H1 (cell line): ENCODE measurements around the gene C2orf74. TPM values are rescaled to one million over a fixed set of nuclear protein-coding genes. Genes with fewer than 3 reads are reported as not detected.

ENCODE experiments used
- CTCF ChIA-PET: fragments of 300-600 bp; sonication (Branson Sonifier 250); formaldehyde crosslinking; loops from one replicate; lab custom pipeline; 2021; ENCODE audit not compliant: partially characterized antibody; lab: Charles Lee
- POLR2A ChIA-PET: fragments of 300-600 bp; sonication (Branson Sonifier 250); formaldehyde crosslinking; loops from one replicate; lab custom pipeline; 2021; ENCODE audit warnings: inconsistent platforms; ENCODE audit not compliant: partially characterized antibody; lab: Charles Lee
- DNase-seq, 2 experiments: peaks; one replicate each; pipeline versions ENCODE4 v3.0.0 to v3.0.0-alpha.2; 2010 to 2022; ENCODE audit warnings: low spot score in 2 of 2, low read depth in 1 of 2, mixed read lengths in 1 of 2
- FAIRE-seq: peaks from 2 replicates; lab custom pipeline; 2011; peaks lifted over from hg19 to GRCh38; lab: Jason Lieb, UNC
- H2AFZ ChIP-seq: 2 replicates; pipeline ENCODE4 v1.8.1; 2012; ENCODE audit warnings: low read length, inconsistent platforms
- H2AK5ac ChIP-seq: 2 replicates; pipeline ENCODE4 v1.6.1; 2013; ENCODE audit warnings: low read depth, low read length
- H2BK120ac ChIP-seq: replicated peaks from 2 replicates; pipeline ENCODE3; 2013; ENCODE audit warnings: low read depth, low read length, inconsistent platforms
- H2BK12ac ChIP-seq: 2 replicates; pipeline ENCODE4 v1.6.1; 2013; ENCODE audit warnings: low read depth, low read length
- H2BK15ac ChIP-seq: 2 replicates; pipeline ENCODE4 v1.6.1; 2013; ENCODE audit warnings: low read length
- H2BK20ac ChIP-seq: 2 replicates; pipeline ENCODE4 v1.6.1; 2013; ENCODE audit warnings: low read length
- H2BK5ac ChIP-seq: 2 replicates; pipeline ENCODE4 v1.6.1; 2013; ENCODE audit warnings: low read depth, low read length
- H3K14ac ChIP-seq: 2 replicates; pipeline ENCODE4 v1.6.1; 2013; ENCODE audit warnings: inconsistent platforms; ENCODE audit not compliant: insufficient read length
- H3K18ac ChIP-seq: 2 replicates; pipeline ENCODE4 v1.6.1; 2013; ENCODE audit warnings: low read length; ENCODE audit errors: extremely low read depth
- H3K23ac ChIP-seq: 2 replicates; pipeline ENCODE4 v1.6.1; 2013; ENCODE audit warnings: inconsistent platforms; ENCODE audit not compliant: insufficient read length
- H3K23me2 ChIP-seq: 2 replicates; pipeline ENCODE4 v1.6.1; 2013; ENCODE audit warnings: low read depth, low read length
- H3K27ac ChIP-seq: 2 replicates; pipeline ENCODE4 v1.6.1; 2011; ENCODE audit warnings: low read depth, low read length, inconsistent platforms
- H3K27me3 ChIP-seq, 4 experiments: replicated peaks in 1 of 4; 1 replicate in 1 of 4; 2 replicates in 3 of 4; pipeline versions ENCODE4 v1.6.1 to v1.8.1; 2011 to 2013; ENCODE audit warnings: low read length in 3 of 4, mild to moderate bottlenecking in 3 of 4, inconsistent platforms in 2 of 4, mixed read lengths in 2 of 4, moderate library complexity in 1 of 4; ENCODE audit not compliant: control insufficient read depth in 3 of 4, insufficient read depth in 3 of 4; ENCODE audit errors: extremely low read depth in 1 of 4
- H3K36me3 ChIP-seq, 4 experiments: 2 replicates each; pipeline versions ENCODE4 v1.6.1 to v1.8.1; 2011 to 2013; ENCODE audit warnings: mild to moderate bottlenecking in 4 of 4, low read length in 3 of 4, moderate library complexity in 2 of 4, control low read depth in 1 of 4, inconsistent platforms in 1 of 4; ENCODE audit not compliant: insufficient read depth in 4 of 4, control insufficient read depth in 2 of 4
- H3K4ac ChIP-seq: replicated peaks from 2 replicates; pipeline ENCODE3; 2013; ENCODE audit warnings: low read length, low read depth, mixed read lengths, inconsistent platforms; ENCODE audit not compliant: insufficient read length
- H3K4me1 ChIP-seq, 4 experiments: replicated peaks in 1 of 4; 1 replicate in 1 of 4; 2 replicates in 3 of 4; pipeline versions ENCODE4 v1.6.1 to v1.8.1; 2011 to 2013; ENCODE audit warnings: low read length in 3 of 4, inconsistent platforms in 2 of 4, mixed read lengths in 1 of 4; ENCODE audit not compliant: insufficient read depth in 4 of 4, control insufficient read depth in 3 of 4
- H3K4me2 ChIP-seq, 2 experiments: 2 replicates each; pipeline versions ENCODE4 v1.6.1 to v1.8.1; 2011 to 2013; ENCODE audit warnings: low read depth in 2 of 2, low read length in 2 of 2, control low read depth in 1 of 2, inconsistent platforms in 1 of 2, mild to moderate bottlenecking in 1 of 2; ENCODE audit not compliant: insufficient read depth in 1 of 2
- H3K4me3 ChIP-seq, 4 experiments: fragments of 200-600, 300-600 bp in 1 of 4; sonication (generic), shearing (Covaris generic), sonication (Bioruptor Twin) in 1 of 4; 2 replicates each; pipeline versions ENCODE4 v1.5.1 to v1.8.1; 2011 to 2016; ENCODE audit warnings: low read length in 4 of 4, low read depth in 3 of 4, control low read depth in 2 of 4, inconsistent platforms in 2 of 4, mild to moderate bottlenecking in 2 of 4, mixed read lengths in 1 of 4, moderate library complexity in 1 of 4; ENCODE audit not compliant: insufficient read depth in 2 of 4; ENCODE audit errors: extremely low read depth in 1 of 4
- H3K56ac ChIP-seq: replicated peaks from 2 replicates; pipeline ENCODE3; 2013; ENCODE audit warnings: low read depth, mild to moderate bottlenecking, mixed read lengths, low read length, inconsistent platforms; ENCODE audit not compliant: insufficient read length
- H3K79me1 ChIP-seq: 2 replicates; pipeline ENCODE4 v1.6.1; 2013; ENCODE audit warnings: low read depth, low read length, control low read depth
- H3K79me2 ChIP-seq, 2 experiments: 2 replicates each; pipeline versions ENCODE4 v1.6.1 to v1.8.1; 2012 to 2013; ENCODE audit warnings: low read length in 2 of 2, mild to moderate bottlenecking in 2 of 2, inconsistent platforms in 1 of 2; ENCODE audit not compliant: insufficient read depth in 2 of 2, control insufficient read depth in 1 of 2
- H3K9ac ChIP-seq, 4 experiments: replicated peaks in 1 of 4; 1 replicate in 1 of 4; 2 replicates in 3 of 4; pipeline versions ENCODE4 v1.6.1 to v1.8.1; 2011 to 2013; ENCODE audit warnings: low read depth in 3 of 4, low read length in 3 of 4, control low read depth in 2 of 4, mild to moderate bottlenecking in 2 of 4, moderate library complexity in 2 of 4, inconsistent platforms in 1 of 4; ENCODE audit errors: extremely low read depth in 1 of 4
- H3K9me3 ChIP-seq, 2 experiments: 2 replicates each; pipeline versions ENCODE4 v1.6.1 to v1.8.1; 2012 to 2013; ENCODE audit warnings: mild to moderate bottlenecking in 2 of 2, moderate library complexity in 2 of 2, control low read depth in 1 of 2, inconsistent platforms in 1 of 2, low read depth in 1 of 2, low read length in 1 of 2, mixed read lengths in 1 of 2; ENCODE audit not compliant: insufficient read depth in 2 of 2
- H4K20me1 ChIP-seq, 2 experiments: replicated peaks in 1 of 2; 2 replicates each; pipeline versions ENCODE3 to v1.8.1; 2011 to 2013; ENCODE audit warnings: inconsistent platforms in 2 of 2, low read length in 2 of 2, mild to moderate bottlenecking in 1 of 2; ENCODE audit not compliant: insufficient read depth in 2 of 2, control insufficient read depth in 1 of 2
- H4K5ac ChIP-seq: 2 replicates; pipeline ENCODE4 v1.6.1; 2013; ENCODE audit warnings: low read length, low read depth, mixed read lengths, inconsistent platforms; ENCODE audit not compliant: insufficient read length
- H4K8ac ChIP-seq: 2 replicates; pipeline ENCODE4 v1.8.0; 2013; ENCODE audit warnings: mild to moderate bottlenecking, moderate library complexity, low read length, inconsistent platforms; ENCODE audit not compliant: insufficient read depth; ENCODE audit errors: extremely low read depth
- H4K91ac ChIP-seq: replicated peaks from 2 replicates; pipeline ENCODE3; 2013; ENCODE audit warnings: low read length, mixed read lengths, inconsistent platforms; ENCODE audit not compliant: insufficient read length
- ASH2L ChIP-seq: fragments of 200-600, 300-600 bp; sonication (generic); IDR thresholded peaks from one replicate; pipeline ENCODE4 v1.7.1; 2017; ENCODE audit warnings: low read length
- CEBPB ChIP-seq: IDR thresholded peaks from 2 replicates; pipeline ENCODE4 v1.6.1; 2012; ENCODE audit warnings: low read depth, low read length
- CHD2 ChIP-seq: IDR thresholded peaks from 2 replicates; pipeline ENCODE4 v1.6.1; 2012; ENCODE audit warnings: low read length, improper control_type of control experiment
- CREB1 ChIP-seq: IDR thresholded peaks from 2 replicates; pipeline ENCODE4 v1.6.1; 2012; ENCODE audit warnings: inconsistent platforms
- EP300 ChIP-seq, 2 experiments: IDR thresholded peaks; 1 replicate in 1 of 2; 2 replicates in 1 of 2; pipeline ENCODE4 v1.6.1; 2011 to 2012; ENCODE audit warnings: low read depth in 2 of 2, low read length in 2 of 2, mild to moderate bottlenecking in 2 of 2, borderline replicate concordance in 1 of 2, inconsistent platforms in 1 of 2, moderate library complexity in 1 of 2
- GTF2F1 ChIP-seq: IDR thresholded peaks from 2 replicates; pipeline ENCODE4 v1.6.1; 2012; ENCODE audit warnings: low read depth, low read length, improper control_type of control experiment, borderline replicate concordance
- JUN ChIP-seq: IDR thresholded peaks from 2 replicates; pipeline ENCODE4 v1.6.1; 2011; ENCODE audit warnings: low read depth, mild to moderate bottlenecking, improper control_type of control experiment, low read length
- KDM5A ChIP-seq: fragments of 200-600 bp; IDR thresholded peaks from 2 replicates; pipeline ENCODE4 v1.7.1; 2012; ENCODE audit warnings: mild to moderate bottlenecking, low read length, inconsistent platforms, mixed read lengths
- NANOG ChIP-seq: IDR thresholded peaks from 2 replicates; pipeline ENCODE4 v1.6.1; 2011; ENCODE audit warnings: low read length, low read depth, mild to moderate bottlenecking, inconsistent platforms; ENCODE audit not compliant: insufficient read depth, poor library complexity, severe bottlenecking
- RFX5 ChIP-seq: IDR thresholded peaks from 2 replicates; pipeline ENCODE4 v1.6.1; 2011; ENCODE audit warnings: low read depth, low read length, improper control_type of control experiment, borderline replicate concordance
- RNF2 ChIP-seq: fragments of 200-900, 300-1000 bp; sonication (generic); IDR thresholded peaks from 2 replicates; pipeline ENCODE4 v1.7.1; 2016; ENCODE audit warnings: borderline replicate concordance, low read depth, mild to moderate bottlenecking, antibody characterized with exemption, low read length; ENCODE audit not compliant: poor library complexity, severe bottlenecking; ENCODE audit errors: missing control alignments
- SP4 ChIP-seq: IDR thresholded peaks from 2 replicates; pipeline ENCODE4 v1.6.1; 2012; ENCODE audit warnings: low read length, inconsistent platforms
- SRF ChIP-seq: IDR thresholded peaks from 2 replicates; pipeline ENCODE4 v1.6.1; 2011; ENCODE audit warnings: mild to moderate bottlenecking, low read depth, low read length, moderate library complexity
- TAF1 ChIP-seq: IDR thresholded peaks from 2 replicates; pipeline ENCODE4 v1.6.1; 2011; ENCODE audit warnings: mild to moderate bottlenecking, low read depth, low read length
- YY1 ChIP-seq: IDR thresholded peaks from 2 replicates; pipeline ENCODE4 v1.6.1; 2011; ENCODE audit warnings: low read depth, mild to moderate bottlenecking, low read length
- ZNF274 ChIP-seq: IDR thresholded peaks from 2 replicates; pipeline ENCODE4 v1.7.0; 2012; ENCODE audit warnings: low read length, borderline replicate concordance; ENCODE audit errors: extremely low read depth
- WGBS, 2 experiments: shearing (Covaris generic) in 1 of 2; methylation state at CpG; one replicate each; pipeline versions ENCODE4 v1.1.6 to v1.1.7; 2013 to 2015; ENCODE audit warnings: low lambda C conversion rate in 2 of 2, mixed read lengths in 2 of 2, inconsistent platforms in 1 of 2, low coverage in 1 of 2, missing lambda C conversion rate in 1 of 2; ENCODE audit not compliant: insufficient replicate concordance in 2 of 2, insufficient coverage in 1 of 2, insufficient read length in 1 of 2; ENCODE audit errors: extremely low coverage in 1 of 2, missing lambda C conversion rate in 1 of 2; 5-methylcytosine and 5-hydroxymethylcytosine counted together
- polyA plus RNA-seq, 7 experiments: library from polyadenylated mRNA; depleted of rRNA in 3 of 7; stranded (reverse) in 5 of 7; unstranded in 2 of 7; fragments of >200 nt in 5 of 7; fragments of 200-250 nt in 2 of 7; gene quantifications; 1 replicate in 5 of 7; 2 replicates in 1 of 7; 4 replicates in 1 of 7; pipeline versions ENCODE4 v1.2.1 to v1.2.3, GENCODE V29; 2011 to 2013; ENCODE audit warnings: missing spikeins in 2 of 7, mixed read lengths in 2 of 7
- total RNA-seq: library from RNA; stranded (reverse); fragmentation: NEBNext Ultra II Directional; extraction: Animal tissue kit (Norgen Biotek cat#: 25700); gene quantifications from 2 replicates; pipeline ENCODE4 v1.2.1, GENCODE V29; 2021

The C2orf74 gene
- total and polyA plus RNA-seq, 2 of the 8 experiments (the other 6 are each of a cell fraction or from before 2014, with no cell fraction given), result 2.6 to 9.3 TPM

- Histone ChIP-seq H3K56ac (no peak overlapping the region), H3K4ac (no peak overlapping the region), H3K23me2 (peaks cover 6% of the 10 kb centered on the region), H3K4me1 (peaks cover 0 to 5% (median 0%) of the 10 kb centered on the region in 4 experiments; a peak in 1 of 7 replicates), H2AFZ (no peak overlapping the region), H3K18ac (no peak overlapping the region), H2BK15ac (no peak overlapping the region), H3K79me2 (no peaks in the 10 kb centered on the region), H3K14ac (no peak overlapping the region), H2BK12ac (no peak overlapping the region), H3K27ac (no peak overlapping the region), H3K9me3 (no peaks in the 10 kb centered on the region), H3K79me1 (no peaks in the 10 kb centered on the region), H2BK20ac (no peak overlapping the region), H3K23ac (no peak overlapping the region), H4K20me1 (no peaks in the 10 kb centered on the region), H2BK120ac (no peak overlapping the region), H4K91ac (no peak overlapping the region), H4K8ac (no peak overlapping the region; the same call in 1 of the 2 replicates), H4K5ac (no peak overlapping the region), H3K27me3 (peaks cover 0 to 5% (median 2%) of the 10 kb centered on the region in 4 experiments; a peak in 4 of 7 replicates), H3K9ac (no peak overlapping the region), H3K4me2 (no peak overlapping the region), H2AK5ac (no peak overlapping the region), H2BK5ac (no peak overlapping the region), H3K4me3 (no peak overlapping the region), H3K36me3 (no peaks in the 10 kb centered on the region)
- WGBS, 2 experiments, result 69% methylated on average over 1 of the region's 1 CpG; no CpG with 5 or more reads in 1 of the 2 experiments
- DNase-seq, result no peak
- no peak for FAIRE-seq
- ChIA-PET POLR2A (no interaction called here), CTCF (no interaction called here)
- no peak for TF ChIP-seq YY1
- TF ChIP-seq NANOG, result no peak
- TF ChIP-seq SP4, result no peak
- no peak for TF ChIP-seq SRF
- TF ChIP-seq RFX5, result no peak
- TF ChIP-seq ASH2L, result no peak
- TF ChIP-seq CREB1, result no peak
- TF ChIP-seq EP300 (IDR thresholded peaks at IDR 0.05; ENCODE audit: borderline replicate concordance in 1 of 2, low read depth in 2 of 2, low read length in 2 of 2), result no peak
- no peak for TF ChIP-seq CEBPB
- no peak for TF ChIP-seq JUN
- no peak for TF ChIP-seq CHD2
- TF ChIP-seq ZNF274, result no peak
- no peak for TF ChIP-seq RNF2
- no peak for TF ChIP-seq GTF2F1
- TF ChIP-seq KDM5A, result no peak
- TF ChIP-seq TAF1, result no peak
These were observed 10.7 kb downstream of the C2orf74 start for GRCh38 chr2:61172671-61173070.
